Measurements from ENCODE around the gene RGSL1. TPM values are rescaled to one million over a fixed set of nuclear protein-coding genes. Genes with fewer than 3 reads are reported as not detected.

Gene RGSL1
- total RNA-seq, 1 donor from 2014 or later, result 1.7 TPM

Other genes with a start within 250 kb of the RGSL1 start
- 496 TPM for gene GLUL, start 58.4 kb upstream of the RGSL1 start, total RNA-seq (ENCODE audit: insufficient read depth, low replicate concordance)
- 4.6 TPM for gene TEDDM1, start 49.5 kb upstream of the RGSL1 start, total RNA-seq (ENCODE audit: insufficient read depth, low replicate concordance)
- gene RNASEL, start 139.1 kb downstream of the RGSL1 start, total RNA-seq (ENCODE audit: insufficient read depth, low replicate concordance), result 19.5 TPM
- 4.6 TPM for gene RGS16, start 154.2 kb downstream of the RGSL1 start, total RNA-seq (ENCODE audit: insufficient read depth, low replicate concordance)
- gene RGS8, start 234.4 kb downstream of the RGSL1 start, total RNA-seq (ENCODE audit: insufficient read depth, low replicate concordance), result 5.3 TPM